ENCODE results near the gene TBCD. TPM values are rescaled to one million over a fixed set of nuclear protein-coding genes. Genes with fewer than 3 reads are reported as not detected.

TBCD gene
- polyA plus RNA-seq, 3 donors: 54.0 to 58.6 (median 58.1) TPM

- no peak for DNase-seq (ENCODE audit: low read depth in 3 of 3, low spot score in 2 of 3)
These were observed 78.4 kb downstream of the TBCD start for GRCh38 chr17:82830249-82830661.

DNA sequence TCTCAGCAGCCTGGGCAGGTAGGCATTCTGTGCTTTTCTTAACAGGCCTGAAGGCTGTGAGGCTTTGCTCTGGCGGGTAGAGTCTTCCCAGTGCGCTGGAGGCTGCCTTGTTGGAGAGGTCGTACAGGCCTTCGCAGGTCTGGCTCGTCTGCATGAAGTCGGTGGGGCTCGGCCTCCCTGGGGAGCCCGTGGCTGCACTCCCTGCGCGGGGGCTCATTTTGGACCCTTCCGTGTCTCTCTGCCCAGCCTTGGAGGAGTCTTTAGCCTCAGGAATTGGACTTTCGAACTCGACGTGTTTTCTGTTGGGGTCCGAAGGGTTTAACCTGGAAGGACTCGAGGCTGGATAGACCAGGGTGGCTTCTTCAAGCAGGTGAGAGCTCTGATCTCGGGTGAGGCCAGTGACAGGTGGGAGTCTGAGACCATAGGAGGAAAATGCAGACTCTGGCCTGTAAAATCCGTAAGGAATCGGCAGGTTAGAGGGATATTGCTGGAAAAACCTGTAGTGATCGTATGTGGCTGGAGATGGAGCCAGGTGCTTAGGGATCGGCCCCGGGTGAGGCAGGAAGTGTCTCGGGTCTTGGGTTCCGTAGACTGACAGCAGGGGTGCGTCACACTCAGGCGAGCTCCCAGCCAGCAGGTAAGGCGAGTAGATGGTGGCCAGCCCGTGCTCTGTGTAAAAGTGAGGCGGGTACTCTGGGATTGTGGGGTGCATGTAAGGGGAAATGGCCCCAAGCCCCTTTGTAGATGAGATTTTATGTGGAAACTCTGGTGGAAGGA is 79.4 kb downstream of the TBCD start:
- no peak for DNase-seq (ENCODE audit: low read depth in 3 of 3, low spot score in 2 of 3)

GRCh38 chr17:82831818-82832200 is 79.9 kb downstream of the TBCD start:
- no peak for DNase-seq (ENCODE audit: low read depth in 3 of 3, low spot score in 2 of 3)

DNA sequence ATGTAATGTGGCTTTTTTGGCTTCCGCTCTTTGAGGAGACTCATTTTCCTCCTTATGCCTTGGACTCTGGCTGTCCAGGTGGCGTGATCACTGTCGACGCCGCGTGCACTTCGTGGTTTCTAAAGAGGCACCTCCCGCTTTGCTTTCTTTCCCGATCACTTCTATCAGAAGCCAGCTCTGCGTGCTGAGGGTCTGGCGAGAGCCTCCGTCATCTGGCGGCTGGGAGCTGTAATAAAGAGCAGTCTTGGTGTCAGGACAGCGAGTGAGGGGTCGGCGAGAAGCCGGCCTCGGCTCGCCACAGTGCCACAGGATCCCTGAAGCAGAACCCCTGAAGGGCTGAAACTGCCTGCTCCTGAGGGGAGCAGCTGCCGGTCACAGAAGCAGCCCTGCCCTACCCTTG is 80.5 kb downstream of the TBCD start:
- DNase-seq (ENCODE audit: low read depth in 3 of 3, low spot score in 2 of 3): no peak

DNA sequence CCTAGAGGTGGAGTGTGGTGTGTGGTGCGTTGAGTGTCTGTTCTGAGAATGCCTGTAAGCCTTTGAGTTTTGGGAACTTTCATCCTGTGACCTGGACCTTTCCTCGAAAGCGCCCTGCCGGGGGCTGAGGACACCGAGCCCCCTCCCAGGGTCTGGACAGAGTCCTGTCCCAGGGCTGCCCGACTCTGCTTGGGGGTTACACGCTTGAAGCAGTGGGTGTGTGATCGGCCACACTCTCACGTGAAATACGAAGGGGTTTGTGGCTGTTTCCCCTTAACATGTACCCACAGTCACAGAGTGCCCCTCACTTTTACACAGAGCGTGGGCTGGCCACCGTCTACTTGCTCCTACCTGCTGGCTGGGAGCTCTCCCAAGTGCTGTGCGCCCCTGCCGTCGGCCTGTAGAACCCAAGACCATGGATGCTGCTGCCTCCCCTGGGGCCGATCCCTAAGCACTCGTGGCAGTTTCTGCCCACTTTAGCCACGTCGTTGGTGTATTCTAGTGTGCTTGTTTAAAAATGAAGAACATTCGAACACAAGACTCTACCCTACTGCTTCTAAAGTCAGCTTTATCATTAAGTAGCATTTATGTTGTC is 81.1 kb downstream of the TBCD start:
- DNase-seq (ENCODE audit: low read depth in 3 of 3, low spot score in 2 of 3): no peak

DNA sequence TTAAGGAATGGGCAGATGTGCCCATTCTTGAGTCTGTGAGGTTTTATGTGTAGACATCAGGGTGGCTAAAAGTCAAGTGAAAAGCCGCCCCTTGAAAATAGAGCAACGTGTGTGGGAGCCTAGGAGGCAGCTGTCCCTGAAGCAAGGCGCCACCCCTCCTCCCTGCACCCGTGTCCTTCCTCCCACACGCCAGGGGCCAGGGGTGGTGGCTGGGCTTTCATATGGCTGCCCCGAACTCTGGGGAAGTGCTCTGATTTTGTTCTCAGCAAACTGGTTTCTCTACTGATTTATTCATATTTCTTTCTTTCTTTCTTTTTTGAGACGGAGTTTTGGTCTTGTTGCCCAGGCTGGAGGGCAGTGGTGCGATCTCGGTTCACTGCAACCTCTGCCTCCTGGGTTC is 83.3 kb downstream of the TBCD start:
- no peak for DNase-seq (ENCODE audit: low read depth in 3 of 3, low spot score in 2 of 3)

DNA sequence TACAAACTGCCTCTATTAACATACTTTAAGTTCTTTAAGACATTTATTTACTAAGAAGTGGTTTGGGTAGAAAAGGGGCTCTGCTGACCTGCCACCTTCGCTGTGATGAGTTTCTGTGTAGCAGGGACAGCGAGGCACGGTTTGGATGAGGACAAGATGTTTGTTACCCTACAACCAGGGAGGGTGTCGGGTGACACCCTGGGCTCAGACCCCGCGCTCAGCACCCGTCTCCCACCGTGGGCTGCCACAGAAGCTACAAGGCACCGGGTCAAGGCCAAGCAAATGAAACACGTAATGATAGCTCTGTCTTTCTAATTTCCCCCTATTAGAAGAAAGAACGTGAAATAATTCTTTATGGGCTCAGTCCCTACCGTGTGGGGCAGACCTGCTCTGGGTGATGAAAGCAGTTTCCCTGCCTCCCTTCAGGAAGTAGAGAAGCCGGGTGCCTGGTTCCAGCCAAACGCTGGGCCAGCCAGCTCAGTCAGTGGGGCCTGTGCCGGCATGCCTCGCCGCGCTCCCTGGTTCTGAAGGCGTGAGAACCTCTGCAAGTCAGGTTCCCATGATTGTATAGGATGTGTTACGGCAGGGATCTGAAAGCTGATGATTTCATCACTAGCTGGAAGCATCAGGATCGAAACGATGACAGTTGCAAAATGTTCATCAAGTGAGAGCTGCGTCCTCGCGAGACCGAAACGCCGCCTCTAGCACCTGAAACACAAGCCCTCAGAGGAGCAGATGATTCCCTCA is 84.1 kb downstream of the TBCD start:
- DNase-seq (ENCODE audit: low read depth in 3 of 3, low spot score in 2 of 3): no peak

- no peak for DNase-seq (ENCODE audit: low read depth in 3 of 3, low spot score in 2 of 3)
These were observed 85.0 kb downstream of the TBCD start for GRCh38 chr17:82836823-82837357.

GRCh38 chr17:82837586-82838320 is 85.9 kb downstream of the TBCD start:
- DNase-seq (ENCODE audit: low read depth in 3 of 3, low spot score in 2 of 3): no peak

GRCh38 chr17:82838386-82839063 is 86.7 kb downstream of the TBCD start:
- no peak for DNase-seq (ENCODE audit: low read depth in 3 of 3, low spot score in 2 of 3)

DNA sequence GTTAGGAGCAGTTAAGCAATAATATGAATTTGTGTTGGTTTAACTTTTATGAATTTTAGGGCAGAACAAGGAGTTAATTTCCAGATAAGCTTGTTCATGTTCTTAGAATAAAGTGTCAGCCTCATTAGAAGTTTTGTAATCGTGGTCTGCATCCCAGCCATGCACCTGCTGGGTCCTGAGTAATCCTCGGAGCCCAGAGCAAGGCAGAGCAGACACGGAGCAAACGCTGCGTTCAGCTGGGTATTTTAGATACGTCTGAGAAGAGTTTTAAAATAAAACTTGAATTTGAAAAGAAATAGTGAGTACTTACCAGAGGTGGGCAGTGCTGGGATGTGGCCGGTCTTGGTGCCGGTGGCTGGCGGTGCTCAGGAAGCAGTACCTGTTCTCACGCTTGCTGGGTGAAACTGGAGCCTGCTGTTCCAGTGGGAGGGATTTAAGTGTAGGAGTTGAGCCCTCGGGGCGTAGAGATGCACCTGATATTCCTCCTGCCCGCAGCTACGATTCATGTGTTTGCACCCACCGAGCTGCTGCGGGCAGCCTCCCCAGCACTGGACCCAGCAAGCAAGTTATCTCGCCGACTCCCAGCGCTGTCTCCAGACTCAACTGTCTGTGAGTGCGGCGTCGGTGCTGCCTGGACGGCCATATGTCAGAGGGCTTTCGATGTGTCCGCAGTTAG is 87.9 kb downstream of the TBCD start, which contains the start of gene ZNF750:
Gene ZNF750, minus strand, starts transcription at position 406 of the 676 bp plus-strand sequence. CDS start 7,568 bp downstream, outside the sequence.
- no peak for DNase-seq (ENCODE audit: low read depth in 3 of 3, low spot score in 2 of 3)

DNA sequence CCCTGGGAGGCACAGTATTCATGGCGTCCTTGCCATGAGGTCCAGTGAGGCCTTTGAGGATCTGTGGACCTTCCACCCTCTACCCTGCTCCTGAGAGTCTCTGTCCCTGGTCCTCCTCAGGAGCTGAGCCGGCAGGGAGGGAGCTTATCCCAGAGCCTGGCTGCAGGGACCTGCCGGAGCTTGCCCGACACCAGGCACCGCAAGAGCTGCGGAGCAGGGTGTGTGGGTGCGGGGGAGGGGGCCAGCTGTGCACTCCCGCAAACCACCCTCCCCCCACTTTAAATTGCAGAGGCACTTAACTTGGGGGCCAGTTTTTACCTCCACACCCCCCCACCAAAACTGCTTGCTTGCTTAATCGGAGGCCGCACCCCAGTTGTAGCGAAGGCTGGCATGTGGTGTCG is 88.6 kb downstream of the TBCD start:
- no peak for DNase-seq (ENCODE audit: low read depth in 3 of 3, low spot score in 2 of 3)

DNA sequence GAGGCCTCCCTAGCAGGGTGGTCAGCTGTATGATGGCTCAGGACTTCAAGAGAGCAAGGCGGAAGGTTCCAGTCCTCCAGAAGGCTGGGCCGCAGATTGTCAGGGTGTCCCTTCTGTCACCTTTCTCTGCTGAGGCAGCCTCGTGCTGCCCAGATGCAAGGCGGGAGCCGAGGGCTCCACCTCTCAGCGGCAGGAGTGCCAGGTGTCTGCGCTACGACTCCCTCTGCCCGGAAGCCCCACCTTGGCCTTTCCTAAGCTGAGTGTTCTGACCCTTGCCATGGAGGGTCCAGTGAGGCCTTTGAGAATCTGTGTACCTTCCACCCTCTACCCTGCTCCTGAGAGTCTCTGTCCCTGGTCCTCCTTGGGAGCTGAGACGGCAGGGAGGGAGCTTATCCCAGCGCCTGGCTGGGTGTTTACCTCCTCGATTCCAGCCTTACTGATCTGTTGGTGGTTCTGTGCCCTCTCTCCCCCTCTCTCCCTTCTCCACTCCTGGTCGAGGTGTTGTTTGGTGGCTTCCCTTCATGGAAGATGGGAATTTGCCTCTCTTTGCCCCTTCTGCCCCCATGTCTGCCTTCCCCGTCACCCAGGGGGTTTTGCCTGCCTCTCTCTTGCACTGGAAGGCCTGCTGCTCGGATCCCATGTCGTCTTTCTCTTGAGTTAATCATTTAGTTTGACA is 90.2 kb downstream of the TBCD start:
- DNase-seq (ENCODE audit: low read depth in 3 of 3, low spot score in 2 of 3): no peak

DNA sequence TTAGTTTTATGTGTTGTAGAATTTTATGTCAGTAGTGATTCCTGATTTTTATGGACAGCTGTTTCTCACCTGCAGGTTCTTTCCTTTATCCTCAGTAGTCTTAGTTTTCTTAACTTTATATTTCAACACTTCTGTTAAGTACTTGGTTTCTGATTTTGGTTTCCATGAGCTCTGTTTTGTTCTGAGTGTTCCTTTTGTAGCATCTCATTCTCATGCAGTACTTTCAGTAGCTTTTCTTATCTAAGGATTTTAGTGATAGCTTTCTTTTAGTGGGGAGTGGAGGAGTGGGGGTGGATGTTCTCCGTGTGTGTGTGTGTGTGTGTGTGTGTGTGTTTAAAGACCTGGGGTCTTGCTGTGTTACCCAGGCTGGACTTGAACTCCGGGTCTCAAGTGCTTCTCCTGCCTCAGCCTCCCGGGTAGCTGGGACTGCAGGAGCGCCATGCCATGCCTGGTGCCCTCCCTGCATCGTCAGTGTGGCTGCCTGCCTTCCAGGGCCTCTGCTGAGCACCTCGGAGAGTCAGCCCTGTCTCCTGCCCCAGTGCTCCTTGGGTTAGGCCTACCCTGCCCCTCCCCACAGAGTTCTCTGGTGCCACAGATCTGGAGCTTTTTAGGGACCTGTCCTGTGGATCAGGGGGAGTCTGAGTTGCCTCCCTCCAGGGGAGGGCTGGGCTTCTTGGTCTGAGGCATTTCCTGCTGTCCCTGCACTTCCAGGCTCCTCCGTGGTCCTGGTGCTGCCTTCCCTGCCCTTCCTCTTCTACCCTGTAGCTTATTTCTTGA is 92.2 kb downstream of the TBCD start:
- DNase-seq (ENCODE audit: low read depth in 3 of 3, low spot score in 2 of 3): no peak

- no peak for DNase-seq (ENCODE audit: low read depth in 3 of 3, low spot score in 2 of 3)
These were observed 92.9 kb downstream of the TBCD start for GRCh38 chr17:82844796-82845162.

DNA sequence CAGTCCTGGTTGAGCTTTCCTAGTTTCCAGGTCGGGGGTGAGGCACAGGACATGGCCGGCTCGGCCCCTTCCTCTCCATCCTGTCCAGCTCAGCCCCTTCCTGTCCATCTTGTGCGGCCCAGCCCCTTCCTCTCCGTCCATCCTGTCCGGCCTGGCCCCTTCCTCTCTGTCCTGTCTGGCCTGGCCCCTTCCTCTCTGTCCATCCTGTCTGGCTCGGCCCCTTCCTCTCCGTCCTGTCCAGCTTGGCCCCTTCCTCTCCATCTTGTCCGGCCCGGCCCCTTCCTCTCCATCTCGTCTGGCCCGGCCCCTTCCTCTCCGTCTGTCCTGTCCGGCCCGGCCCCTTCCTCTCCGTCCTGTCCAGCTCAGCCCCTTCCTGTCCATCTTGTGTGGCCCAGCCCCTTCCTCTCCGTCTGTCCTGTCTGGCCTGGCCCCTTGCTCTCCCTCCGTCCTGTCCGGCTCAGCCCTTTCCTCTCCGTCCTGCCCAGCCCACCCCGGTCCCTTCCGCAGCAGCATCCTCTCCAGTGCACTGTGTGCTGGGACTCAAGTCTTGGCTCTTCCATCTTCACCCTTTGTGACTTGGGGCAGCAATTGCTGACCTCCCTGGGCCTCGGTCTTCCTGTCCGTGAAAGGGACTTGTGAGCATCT is 93.4 kb downstream of the TBCD start:
- no peak for DNase-seq (ENCODE audit: low read depth in 3 of 3, low spot score in 2 of 3)

GRCh38 chr17:82846061-82846691 is 94.3 kb downstream of the TBCD start:
- DNase-seq (ENCODE audit: low read depth in 3 of 3, low spot score in 2 of 3): no peak

All from right renal cortex interstitium (tissue), 3 donors.